GM19240 (cell line): ENCODE data around the gene OXER1.

Source experiments
- DNase-seq: peaks from one replicate; pipeline ENCODE4 v3.0.0; 2011; ENCODE audit warnings: low spot score; ENCODE audit not compliant: insufficient read length

The OXER1 gene, protein sequence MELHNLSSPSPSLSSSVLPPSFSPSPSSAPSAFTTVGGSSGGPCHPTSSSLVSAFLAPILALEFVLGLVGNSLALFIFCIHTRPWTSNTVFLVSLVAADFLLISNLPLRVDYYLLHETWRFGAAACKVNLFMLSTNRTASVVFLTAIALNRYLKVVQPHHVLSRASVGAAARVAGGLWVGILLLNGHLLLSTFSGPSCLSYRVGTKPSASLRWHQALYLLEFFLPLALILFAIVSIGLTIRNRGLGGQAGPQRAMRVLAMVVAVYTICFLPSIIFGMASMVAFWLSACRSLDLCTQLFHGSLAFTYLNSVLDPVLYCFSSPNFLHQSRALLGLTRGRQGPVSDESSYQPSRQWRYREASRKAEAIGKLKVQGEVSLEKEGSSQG

DNA sequence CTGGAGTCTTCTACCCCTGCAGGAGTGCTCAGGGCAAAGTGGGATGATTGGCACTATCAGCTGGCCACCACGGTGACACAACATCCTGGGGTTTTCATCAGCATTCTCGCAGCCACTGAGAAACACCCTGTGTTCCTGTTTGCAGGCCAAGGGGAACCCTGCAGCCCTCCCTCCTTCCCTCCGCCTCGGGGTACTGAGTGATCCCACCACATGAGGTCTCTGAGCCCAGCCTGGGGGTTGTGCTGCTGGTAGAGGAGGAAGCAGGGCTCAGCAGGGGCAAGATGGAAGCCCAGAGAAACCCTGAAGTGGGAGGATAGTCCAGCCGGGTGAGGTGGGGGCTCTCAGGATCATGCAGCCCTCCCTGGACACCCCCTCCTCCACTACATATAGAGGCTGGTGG lies at the start of gene OXER1:
Gene OXER1, minus strand, starts transcription at position 40 of the 400 bp plus-strand sequence. CDS start 73 bp downstream, outside the sequence.
- DNase-seq, result no peak

DNA sequence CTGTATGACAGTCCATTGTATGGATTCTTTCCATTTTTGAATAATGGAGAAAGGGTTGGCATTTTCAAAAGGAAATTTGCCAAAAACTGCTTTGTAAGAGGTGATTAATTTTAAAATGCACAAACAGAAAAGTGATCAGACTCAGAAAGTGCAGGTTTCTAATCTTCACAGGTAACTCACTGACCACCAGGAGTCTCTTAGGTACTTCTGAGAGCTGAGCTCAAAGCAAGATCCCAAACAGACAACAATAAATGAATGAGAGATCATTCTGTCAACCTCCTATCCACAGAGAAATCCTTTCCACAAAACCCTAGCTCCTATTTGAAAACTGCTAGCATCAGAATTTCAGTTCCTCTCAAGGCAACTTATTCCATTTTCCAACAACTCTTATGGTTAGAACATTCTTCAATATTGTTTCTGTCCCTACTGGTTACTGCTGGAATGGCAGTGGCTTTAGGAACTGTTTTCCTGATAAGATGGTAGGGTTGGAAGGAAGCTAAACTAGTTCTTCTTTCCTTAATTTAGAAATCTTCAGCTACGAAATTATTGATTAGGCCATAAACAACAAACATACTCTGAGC lies 49.1 kb upstream of the OXER1 start:
- DNase-seq, result no peak

DNA sequence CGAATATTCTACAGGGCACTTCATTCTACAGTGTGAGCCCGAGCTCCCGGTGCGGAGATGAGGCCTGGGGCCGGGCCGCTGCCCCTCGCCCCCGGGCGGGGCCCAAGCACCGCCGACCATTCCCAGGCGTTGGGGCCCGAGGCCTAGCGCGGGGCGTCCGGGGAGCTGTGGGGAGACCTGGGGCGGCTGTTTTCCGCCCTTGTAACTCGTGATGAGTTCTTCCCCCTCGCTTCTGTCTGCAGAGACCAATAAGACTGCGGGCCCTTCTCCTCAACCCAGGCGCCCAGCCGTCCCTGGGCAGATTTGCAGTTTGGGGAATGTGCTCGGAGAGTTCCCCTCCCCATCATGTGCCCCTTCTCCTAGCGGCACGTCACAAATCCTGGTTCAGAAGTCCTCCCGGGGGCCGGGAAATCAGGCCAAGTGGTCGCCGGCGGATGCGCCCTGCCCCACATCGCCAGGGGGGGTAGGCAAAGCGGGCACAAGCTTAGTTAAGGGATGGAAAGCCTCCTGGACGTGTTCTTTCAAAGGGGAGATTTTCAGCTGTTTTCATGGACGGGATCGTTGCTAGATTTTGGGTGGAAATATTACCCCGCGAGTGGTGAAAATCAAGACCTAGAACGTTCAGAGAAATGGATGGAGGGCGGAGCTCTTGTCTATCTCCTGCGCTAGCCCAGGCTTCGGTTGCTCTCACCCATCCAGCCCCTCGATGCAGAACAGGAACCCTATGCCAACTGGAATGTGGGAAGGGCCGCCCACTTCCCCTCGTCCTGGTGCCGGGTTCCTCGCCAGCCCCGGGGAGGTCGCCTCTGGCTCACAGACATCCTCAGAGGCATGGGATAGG lies 47.3 kb upstream of the OXER1 start:
- no peak for DNase-seq

DNA sequence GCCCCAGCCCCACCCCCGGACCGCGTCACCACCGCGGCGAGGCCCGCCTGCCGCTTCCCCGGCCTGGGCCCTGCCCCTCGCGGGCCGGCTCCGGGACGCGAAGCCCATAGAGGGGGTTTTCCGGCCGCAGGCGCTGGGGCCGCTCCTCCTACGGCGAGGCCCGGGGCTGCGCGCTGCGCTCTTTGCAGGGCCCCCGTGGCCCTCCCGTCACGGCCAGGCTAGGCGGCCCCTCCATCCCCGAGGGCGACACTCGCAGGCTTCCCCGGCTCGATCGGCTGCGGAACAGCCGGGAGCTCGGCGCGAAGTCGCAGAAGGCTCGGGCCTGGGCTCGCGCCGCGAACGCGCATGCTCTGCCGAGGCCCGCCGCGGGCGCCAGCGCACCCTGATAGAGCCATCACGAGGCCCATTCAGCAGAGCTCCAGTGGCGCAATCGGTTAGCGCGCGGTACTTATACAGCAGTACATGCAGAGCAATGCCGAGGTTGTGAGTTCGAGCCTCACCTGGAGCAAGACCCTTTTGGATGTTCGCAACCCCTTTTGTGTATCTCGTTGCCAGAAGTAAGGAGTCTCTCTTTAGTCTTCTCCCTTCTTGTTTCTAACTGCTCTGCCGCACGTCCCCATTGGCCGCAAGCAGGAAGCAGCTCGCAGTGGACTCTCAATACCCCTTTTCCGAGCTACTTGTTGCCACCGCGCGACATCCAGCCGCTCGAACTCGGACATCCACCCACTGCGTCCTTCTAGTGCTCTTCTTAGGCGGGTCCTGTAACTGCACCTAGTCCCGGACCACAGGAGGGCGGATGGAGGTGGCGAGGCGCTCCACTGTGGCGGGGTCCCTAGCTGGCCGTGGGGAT lies 46.4 kb upstream of the OXER1 start:
- DNase-seq, result no peak

DNA sequence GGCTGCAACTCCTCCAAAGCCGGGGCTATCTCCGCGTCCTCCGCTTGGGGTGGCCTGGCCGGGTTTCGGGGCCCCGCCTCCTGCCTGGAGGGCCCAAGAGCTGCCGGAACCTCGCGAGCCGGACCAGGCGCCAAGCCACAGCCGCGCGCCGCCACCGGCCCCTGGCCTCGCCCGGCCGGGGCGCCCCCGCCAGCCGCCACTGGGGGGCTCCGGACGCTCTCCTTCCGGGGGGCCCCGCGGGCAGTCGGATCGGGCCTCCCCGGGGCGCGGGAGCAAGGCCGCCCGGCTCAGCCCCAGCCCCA lies 45.8 kb upstream of the OXER1 start:
- DNase-seq, result no peak

DNA sequence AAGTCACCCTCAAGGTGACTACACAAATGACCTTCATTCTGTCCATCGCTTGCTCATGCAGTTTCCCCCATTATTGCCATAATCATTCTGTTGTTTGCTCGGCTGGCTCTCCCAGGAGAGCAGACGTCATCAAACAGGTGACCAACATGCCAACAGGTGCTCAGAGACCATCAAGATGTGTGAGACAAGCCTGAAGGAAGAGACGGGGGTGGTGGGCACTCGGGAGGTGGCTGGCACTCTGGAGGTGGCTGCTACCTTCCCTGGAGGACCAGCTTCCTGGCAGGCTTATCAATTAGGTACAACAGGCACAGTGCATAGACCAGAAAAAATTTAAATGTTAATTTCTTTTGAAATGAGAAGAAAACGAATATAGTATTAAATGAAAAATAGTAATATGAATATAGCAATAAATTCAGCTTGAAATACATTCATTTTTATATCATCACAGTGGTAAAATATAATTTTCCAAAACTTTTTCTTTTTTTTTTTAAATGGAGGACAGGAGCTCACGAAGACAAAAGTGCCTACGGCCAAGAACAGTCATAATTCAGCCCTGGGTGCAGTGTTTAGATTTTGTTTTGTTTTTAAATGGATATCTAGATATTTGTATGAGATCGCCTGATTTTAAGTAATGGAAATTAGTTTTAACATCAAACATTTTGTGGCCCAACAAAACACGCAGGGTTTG lies 45.3 kb upstream of the OXER1 start:
- no peak for DNase-seq

DNA sequence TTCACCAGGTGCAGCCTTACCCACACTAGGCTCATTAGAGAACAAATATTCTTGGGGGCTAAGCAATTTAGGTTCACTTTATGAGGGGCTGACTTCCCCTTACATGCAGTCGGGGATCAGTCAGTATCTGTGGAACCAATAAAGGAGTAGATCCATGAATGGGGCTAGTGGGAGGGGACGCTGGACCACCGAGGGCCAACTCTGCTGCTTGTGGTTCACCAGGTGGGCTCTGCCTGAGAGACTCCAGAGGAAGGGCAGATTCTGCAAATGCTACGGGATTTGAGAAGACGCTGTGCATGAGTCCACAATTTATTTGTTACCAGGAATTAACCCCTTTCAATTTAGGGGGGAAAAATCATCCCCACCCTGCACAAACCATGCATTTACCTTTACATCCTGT lies 44.4 kb upstream of the OXER1 start:
- no peak for DNase-seq

DNA sequence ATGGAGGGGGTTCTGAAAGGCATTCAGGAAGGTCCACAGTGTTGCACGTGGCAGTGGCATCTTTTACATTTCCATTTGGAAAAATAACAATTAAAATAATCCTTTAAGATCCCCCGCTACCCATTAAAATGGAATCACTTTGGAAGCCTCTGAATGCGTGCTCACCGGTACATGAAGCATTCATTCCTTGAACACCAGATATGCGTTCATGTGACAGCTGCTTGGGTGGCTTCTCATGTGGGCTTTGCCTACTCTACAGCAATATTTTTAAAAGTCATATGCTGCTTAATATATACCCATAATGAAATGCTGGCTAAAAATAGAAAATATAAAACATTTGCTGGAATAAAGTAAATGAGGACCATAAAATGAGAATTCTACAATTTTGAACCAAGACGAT lies 42.9 kb upstream of the OXER1 start:
- no peak for DNase-seq

DNA sequence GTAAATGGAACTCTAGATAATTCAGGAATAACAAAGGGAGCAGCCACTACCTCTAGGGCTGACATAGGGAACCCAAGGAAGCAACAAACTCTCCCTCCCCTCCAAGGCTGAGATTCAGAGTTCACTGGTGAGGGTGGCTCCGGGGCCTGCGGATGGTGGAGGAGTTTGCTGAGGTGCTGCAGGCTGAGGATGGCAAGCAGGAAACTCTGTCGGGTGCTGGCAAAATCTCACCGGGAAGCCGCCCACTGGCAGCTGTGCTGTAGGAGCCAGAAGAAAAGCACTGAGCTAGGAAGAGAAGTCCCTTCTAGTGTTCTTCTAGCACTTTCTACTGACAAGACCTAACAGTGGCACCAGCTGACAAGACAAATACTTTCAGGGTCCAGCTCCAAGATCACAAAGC lies 41.0 kb upstream of the OXER1 start:
- DNase-seq, result no peak

DNA sequence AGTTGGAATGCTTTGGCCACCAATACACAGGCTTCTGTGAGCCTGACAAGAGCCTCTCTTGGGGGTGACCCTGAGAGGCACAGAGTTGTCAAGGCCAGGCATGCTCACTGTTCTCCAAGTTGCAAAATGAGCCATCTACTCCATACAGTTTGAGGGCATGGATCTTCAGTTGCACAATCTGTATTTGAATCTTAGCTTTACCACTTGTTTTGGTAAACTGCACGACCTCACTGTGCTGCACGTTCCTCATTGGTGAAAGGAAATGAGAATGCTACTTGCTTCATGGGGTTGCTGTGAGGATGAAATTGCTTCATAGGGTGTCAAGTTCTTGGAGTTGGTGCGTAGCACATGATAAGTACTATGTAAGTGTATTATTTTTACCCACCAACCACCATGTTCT lies 40.4 kb upstream of the OXER1 start:
- no peak for DNase-seq

DNA sequence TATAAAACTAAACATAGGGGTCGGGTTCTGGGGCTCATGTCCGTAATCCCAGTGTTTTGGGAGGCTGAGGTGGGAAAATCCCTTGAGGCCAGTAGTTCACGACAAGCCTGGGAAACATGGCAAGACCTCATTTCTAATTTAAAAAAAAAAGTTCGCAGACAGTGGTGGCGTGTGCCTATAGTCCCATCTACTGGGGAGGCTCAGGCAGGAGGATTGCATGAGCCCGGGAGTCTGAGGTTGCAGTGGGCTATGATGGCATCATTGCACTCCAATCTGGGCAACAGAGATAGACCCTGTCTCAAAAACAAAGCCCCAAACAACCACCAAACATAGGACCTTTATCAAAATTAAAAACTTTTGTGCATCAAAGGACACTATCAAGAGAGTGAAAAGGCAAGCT lies 38.2 kb upstream of the OXER1 start:
- DNase-seq, result no peak

DNA sequence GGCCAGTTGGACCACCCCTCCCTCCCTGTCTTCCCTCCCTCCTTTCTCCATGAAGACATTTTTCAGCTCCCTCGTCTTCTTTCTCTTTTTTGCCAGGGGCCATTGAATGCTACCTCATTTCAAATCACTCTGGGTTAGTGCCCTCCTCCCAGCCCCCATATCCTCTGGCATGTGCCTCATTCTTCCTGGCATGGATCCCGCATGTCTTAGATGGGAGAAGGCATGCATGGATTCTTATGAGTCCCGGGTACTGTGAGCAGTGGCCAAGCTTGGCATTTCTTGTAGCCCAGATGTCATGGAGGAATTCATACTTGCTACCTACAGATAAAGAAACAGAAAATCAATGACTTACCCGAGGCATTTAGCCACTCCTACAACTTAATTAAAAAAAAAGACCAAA lies 37.4 kb upstream of the OXER1 start:
- no peak for DNase-seq

DNA sequence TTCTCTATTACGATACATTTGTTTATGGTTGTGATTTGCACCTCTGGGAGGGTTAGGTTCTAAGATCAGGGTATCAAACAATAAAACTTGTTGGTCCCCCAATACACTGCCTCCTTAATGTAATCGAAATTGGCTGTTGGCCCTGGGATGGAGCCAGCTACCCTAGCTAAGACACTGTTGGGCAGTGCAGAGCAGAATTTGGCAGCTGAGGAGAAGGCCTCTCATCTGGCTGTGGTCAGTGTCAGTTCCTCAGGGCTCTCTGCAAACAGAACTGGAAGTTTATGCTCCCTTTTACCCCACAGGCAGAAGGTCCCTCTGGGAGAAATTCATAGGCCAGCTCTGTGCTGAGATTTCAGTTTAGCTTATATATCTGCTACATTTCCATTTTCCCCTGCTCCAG lies 37.0 kb upstream of the OXER1 start:
- DNase-seq, result no peak

DNA sequence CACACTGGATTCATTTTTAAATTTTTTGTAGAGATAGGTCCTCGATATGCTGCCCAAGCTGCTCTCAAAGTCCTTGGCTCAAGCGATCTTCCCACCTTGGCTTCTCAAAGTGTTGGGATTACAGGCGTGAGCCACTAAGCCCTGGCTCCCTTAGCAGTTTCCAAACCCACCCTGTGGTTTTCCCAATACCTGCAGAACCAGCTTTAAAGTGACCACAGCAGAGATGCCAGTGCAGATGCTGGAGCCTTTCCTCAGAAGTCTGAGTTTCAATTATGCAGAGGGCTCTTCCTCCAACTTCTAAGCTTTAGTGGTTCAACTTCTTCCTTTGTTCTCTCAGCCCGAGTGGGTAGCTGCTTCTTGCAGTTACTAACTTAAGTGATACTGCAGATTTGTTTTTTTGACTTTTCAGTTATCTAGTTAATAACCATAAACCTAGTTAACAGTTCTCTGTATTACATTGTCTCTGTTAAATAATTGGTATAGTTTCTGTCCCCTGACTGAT lies 36.6 kb upstream of the OXER1 start:
- no peak for DNase-seq

DNA sequence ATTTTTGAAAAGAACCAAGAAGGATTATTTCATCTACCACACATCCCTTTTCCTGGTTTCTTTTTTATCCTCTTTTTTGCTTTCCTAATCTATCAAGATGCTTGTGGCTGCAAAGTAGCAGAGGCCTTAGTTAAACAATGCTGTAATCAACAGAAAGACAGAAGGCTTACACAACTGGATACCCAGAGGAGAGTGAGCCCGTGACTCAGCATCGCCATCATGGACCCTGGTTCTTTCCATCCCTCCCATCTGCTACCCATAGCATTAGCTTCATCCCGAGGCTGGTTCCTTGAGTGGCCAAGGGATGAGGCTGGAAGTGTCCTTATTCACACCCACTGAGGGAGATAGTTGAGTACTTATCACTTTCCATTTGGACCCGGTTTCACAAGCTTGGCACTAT lies 35.9 kb upstream of the OXER1 start:
- no peak for DNase-seq

DNA sequence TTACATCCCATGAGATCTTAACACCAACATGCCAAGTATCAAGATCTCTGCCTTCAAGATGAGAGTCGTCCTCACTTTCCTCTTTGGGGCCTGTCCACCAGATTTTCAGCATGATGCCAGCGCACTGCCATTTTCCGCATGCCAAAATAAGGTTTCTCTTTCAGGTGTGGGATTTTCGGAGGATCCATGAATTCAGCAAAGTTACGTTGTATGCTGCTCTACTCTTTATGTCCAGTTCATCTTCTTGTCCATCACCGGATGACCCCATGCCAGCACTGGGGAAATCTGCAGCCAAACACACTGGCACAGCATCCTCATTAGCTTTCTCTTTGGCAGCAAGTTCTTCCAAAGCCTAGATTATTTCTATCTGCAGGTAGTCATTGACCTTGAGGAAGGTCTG lies 33.3 kb upstream of the OXER1 start:
- no peak for DNase-seq

DNA sequence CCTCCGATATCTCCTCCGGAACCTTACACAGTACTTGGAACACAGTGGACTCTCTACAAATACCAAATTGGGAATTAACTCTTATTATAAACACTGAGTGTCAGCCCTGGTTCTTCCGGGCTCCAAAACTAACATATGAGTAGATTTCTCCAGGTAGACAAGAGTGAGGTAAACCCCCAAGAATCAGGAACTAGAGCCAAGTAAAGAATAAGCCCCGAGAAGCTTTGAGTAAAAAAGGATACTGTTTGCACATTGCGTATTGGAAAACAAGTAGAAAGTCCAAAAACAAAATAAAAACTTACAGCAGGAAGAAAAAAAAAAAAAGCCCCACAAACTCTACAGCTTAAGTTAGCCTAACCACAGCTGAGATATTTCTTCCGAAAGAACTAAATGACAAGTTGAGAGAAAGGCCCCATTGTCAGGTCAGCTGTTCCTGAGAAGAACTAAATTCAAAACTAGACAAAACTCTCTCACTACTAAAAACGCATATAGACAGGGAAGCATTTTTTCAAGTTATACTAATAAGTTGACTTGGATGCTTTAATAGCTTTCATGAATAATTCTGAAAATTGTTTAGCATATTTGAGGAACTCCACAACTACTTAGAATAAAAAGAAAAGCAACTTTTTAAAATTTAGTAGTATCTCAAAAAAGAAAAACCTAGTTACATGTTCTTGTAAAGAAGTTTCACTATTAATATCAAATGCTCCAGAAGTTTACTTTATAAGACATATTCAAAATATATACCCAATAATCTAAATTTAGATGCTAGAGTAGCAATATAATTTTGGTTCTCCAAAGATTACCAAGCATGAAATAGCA lies 32.7 kb upstream of the OXER1 start:
- DNase-seq, result no peak

DNA sequence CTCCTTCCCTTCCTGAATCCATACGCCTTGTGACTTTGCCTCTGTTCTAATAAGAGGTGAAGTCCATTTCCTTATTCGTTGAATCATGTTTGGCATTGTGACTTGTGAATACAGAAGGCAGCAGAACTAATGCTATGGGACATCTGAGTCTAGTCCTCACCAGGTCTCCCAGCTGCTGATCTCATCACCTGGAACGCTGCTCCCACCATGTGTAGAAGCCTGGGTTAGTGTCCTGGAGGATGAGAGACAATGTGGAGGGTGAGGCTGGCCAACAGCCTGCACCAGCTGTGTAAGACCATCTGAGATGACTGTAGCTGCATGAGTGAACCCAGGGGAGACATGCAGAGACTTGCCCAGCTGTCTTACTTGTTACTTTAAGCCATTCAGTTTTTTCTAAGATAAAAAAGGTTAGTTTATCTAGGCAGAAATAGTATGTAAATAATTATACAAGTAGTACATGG lies 31.9 kb upstream of the OXER1 start:
- no peak for DNase-seq

DNA sequence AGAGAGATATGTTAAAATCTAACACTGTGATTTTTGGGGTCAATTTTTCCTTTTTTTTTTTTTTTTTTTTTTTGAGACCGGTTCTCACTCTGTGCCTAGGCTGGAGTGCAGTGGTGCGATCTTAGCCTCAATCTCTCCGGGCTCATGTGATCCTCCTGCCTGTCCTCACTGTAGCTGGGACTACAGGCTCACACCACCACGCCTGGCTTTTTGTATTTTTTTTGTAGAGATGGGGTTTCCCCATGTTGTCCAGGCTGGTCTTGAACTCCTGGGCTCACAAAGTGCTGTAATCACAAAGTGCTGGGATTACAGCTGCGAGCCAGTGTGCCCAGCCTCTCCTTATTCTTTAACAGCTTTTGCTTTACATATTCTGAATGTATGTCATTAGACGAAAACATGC lies 31.3 kb upstream of the OXER1 start:
- DNase-seq, result no peak
